Right forelimb (tissue), 1 donor: Measurements from ENCODE around the gene DCDC2C.
"Not testable (repeated sequence)": the region's sequence is repeated elsewhere in the genome, so short reads cannot be mapped to it uniquely, and the experiment has no call there.

Experiments used
- DNase-seq: peaks from one replicate; pipeline ENCODE4 v3.0.0-alpha.2; 2018

The DCDC2C gene

GRCh38 chr2:3703236-3703756 is at the start of gene DCDC2C:
TSS of gene DCDC2C (plus strand) at chr2:3703575. CDS start at chr2:3703752, 177 bp downstream.
- DNase-seq, result no peak

- DNase-seq, result no peak
Observed at GRCh38 chr2:3654011-3654410, 49.4 kb upstream of the DCDC2C start.

- DNase-seq, result no peak
Observed at GRCh38 chr2:3654531-3655225, 48.7 kb upstream of the DCDC2C start.

GRCh38 chr2:3655871-3656761 is 47.3 kb upstream of the DCDC2C start:
- DNase-seq, result no peak

- no peak for DNase-seq
Observed at GRCh38 chr2:3656762-3657721, 46.3 kb upstream of the DCDC2C start.

GRCh38 chr2:3657881-3658280 is 45.5 kb upstream of the DCDC2C start, which contains the start of gene ALLC:
TSS of gene ALLC (plus strand) at chr2:3658200. CDS start at chr2:3671158, 12,958 bp downstream.
- no peak for DNase-seq

GRCh38 chr2:3659447-3660432 is 43.6 kb upstream of the DCDC2C start:
- DNase-seq, result no peak

GRCh38 chr2:3660640-3661039 is 42.7 kb upstream of the DCDC2C start:
- not testable (repeated sequence) for DNase-seq

- DNase-seq, result no peak
Observed at GRCh38 chr2:3661149-3661660, 42.2 kb upstream of the DCDC2C start.

GRCh38 chr2:3662239-3662638 is 41.1 kb upstream of the DCDC2C start:
- no peak for DNase-seq

- no peak for DNase-seq
Observed at GRCh38 chr2:3664118-3664517, 39.3 kb upstream of the DCDC2C start.

GRCh38 chr2:3664925-3665324 is 38.5 kb upstream of the DCDC2C start:
- DNase-seq, result no peak

GRCh38 chr2:3665886-3666612 is 37.3 kb upstream of the DCDC2C start:
- no peak for DNase-seq

- no peak for DNase-seq
Observed at GRCh38 chr2:3666613-3666975, 36.8 kb upstream of the DCDC2C start.

GRCh38 chr2:3667151-3667631 is 36.2 kb upstream of the DCDC2C start:
- no peak for DNase-seq

GRCh38 chr2:3669656-3670055 is 33.7 kb upstream of the DCDC2C start:
- no peak for DNase-seq

- no peak for DNase-seq
Observed at GRCh38 chr2:3670376-3670775, 33.0 kb upstream of the DCDC2C start.

- DNase-seq, result no peak
Observed at GRCh38 chr2:3670941-3671340, 32.4 kb upstream of the DCDC2C start.

- DNase-seq, result no peak
Observed at GRCh38 chr2:3672861-3673678, 30.3 kb upstream of the DCDC2C start.
